ENCODE data around the gene ATAD5. TPM values are rescaled to one million over a fixed set of nuclear protein-coding genes. Genes with fewer than 3 reads are reported as not detected.

The ATAD5 gene
- total RNA-seq, 4 donors from 2014 or later = 0.75 to 2.7 (median 1.2) TPM

- intact Hi-C loops (cut with DNase I; ENCODE audit: low total_unique reads) (no loop called here), in situ Hi-C loops (cut with MboI; ENCODE audit: low pct_ligation_motif_present in 1 of 4, low pct_unique_long_range_greater_than_20kb in 1 of 4, low sequenced_read_pairs in 3 of 4) (loop anchor here in 1 of 4 donors (25.0 kb wide), 1 partner anchor 298 kb away; no protein-coding TSS in a partner anchor)
- Histone ChIP-seq H3K27me3 (no peaks in the 10 kb centered on the region), H3K27ac (no peak overlapping the region), H3K4me3 (no peak overlapping the region), H3K36me3 (no peaks in the 10 kb centered on the region), H3K4me1 (no peaks in the 10 kb centered on the region), H3K9me3 (no peaks in the 10 kb centered on the region)
- no peak for DNase-seq
- TF ChIP-seq EP300 (IDR thresholded peaks at IDR 0.05; ENCODE audit: low read depth) = no peak
- TF ChIP-seq POLR2A (IDR thresholded peaks at IDR 0.05) = no peak
- TF ChIP-seq, protein P1, sequence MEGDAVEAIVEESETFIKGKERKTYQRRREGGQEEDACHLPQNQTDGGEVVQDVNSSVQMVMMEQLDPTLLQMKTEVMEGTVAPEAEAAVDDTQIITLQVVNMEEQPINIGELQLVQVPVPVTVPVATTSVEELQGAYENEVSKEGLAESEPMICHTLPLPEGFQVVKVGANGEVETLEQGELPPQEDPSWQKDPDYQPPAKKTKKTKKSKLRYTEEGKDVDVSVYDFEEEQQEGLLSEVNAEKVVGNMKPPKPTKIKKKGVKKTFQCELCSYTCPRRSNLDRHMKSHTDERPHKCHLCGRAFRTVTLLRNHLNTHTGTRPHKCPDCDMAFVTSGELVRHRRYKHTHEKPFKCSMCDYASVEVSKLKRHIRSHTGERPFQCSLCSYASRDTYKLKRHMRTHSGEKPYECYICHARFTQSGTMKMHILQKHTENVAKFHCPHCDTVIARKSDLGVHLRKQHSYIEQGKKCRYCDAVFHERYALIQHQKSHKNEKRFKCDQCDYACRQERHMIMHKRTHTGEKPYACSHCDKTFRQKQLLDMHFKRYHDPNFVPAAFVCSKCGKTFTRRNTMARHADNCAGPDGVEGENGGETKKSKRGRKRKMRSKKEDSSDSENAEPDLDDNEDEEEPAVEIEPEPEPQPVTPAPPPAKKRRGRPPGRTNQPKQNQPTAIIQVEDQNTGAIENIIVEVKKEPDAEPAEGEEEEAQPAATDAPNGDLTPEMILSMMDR (IDR thresholded peaks at IDR 0.05) = no peak
- TF ChIP-seq POLR2AphosphoS5 (IDR thresholded peaks at IDR 0.05) = no peak
Measured at GRCh38 chr17:30913955-30914354, 82.2 kb downstream of the ATAD5 start.

- Histone ChIP-seq H3K27ac (no peak overlapping the region), H3K27me3 (peaks cover 11% of the 10 kb centered on the region), H3K36me3 (no peaks in the 10 kb centered on the region), H3K9me3 (no peaks in the 10 kb centered on the region), H3K4me3 (no peak overlapping the region), H3K4me1 (no peaks in the 10 kb centered on the region)
- intact Hi-C loops (cut with DNase I; ENCODE audit: low total_unique reads) = no loop called here
- in situ Hi-C loops (cut with MboI; ENCODE audit: low pct_ligation_motif_present in 1 of 4, low pct_unique_long_range_greater_than_20kb in 1 of 4, low sequenced_read_pairs in 3 of 4) = loop anchor here in 1 of 4 donors (25.0 kb wide), 1 partner anchor 296 kb away; no protein-coding TSS in a partner anchor
- DNase-seq = no peak
- no peak for TF ChIP-seq EP300 (IDR thresholded peaks at IDR 0.05; ENCODE audit: low read depth)
- TF ChIP-seq POLR2A (IDR thresholded peaks at IDR 0.05) = no peak
- TF ChIP-seq POLR2AphosphoS5 (IDR thresholded peaks at IDR 0.05) = no peak
- TF ChIP-seq, protein P1 (IDR thresholded peaks at IDR 0.05) = no peak
- WGBS, 2 donors (ENCODE audit: low coverage in 1 of 2) = 62 to 67% methylated on average over 5 of the region's 5 CpGs
Measured at GRCh38 chr17:30915833-30916611, 84.3 kb downstream of the ATAD5 start.

DNA sequence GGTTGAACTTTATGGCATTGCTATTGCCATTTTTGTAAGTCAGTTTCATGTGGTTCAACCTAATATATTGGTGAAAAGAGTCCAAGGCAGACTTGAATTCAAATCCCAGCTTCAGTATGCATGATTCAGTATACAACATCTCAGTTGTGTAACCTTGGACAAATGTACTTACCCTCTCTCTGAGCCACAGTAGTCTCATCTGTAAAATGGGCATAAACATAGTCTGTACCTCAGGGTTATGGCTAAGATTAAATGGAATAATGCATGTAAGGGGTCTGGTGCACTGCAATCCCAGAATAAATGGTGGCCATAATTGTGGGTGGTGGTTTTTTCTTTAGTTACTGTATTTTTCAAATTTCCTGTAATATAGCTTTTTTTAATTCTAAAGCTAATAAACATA, 85.3 kb downstream of the ATAD5 start:
- Histone ChIP-seq H3K27me3 (peaks cover 21% of the 10 kb centered on the region), H3K9me3 (no peaks in the 10 kb centered on the region), H3K4me3 (no peak overlapping the region), H3K36me3 (no peaks in the 10 kb centered on the region), H3K4me1 (peaks cover 0 to 8% (median 4%) of the 10 kb centered on the region in 4 donors), H3K27ac (no peak overlapping the region)
- intact Hi-C loops (cut with DNase I; ENCODE audit: low total_unique reads) = no loop called here
- in situ Hi-C loops (cut with MboI; ENCODE audit: low pct_ligation_motif_present in 1 of 4, low pct_unique_long_range_greater_than_20kb in 1 of 4, low sequenced_read_pairs in 3 of 4) = loop anchor here in 1 of 4 donors (25.0 kb wide), 1 partner anchor 295 kb away; no protein-coding TSS in a partner anchor
- no peak for TF ChIP-seq EP300 (IDR thresholded peaks at IDR 0.05; ENCODE audit: low read depth)
- TF ChIP-seq POLR2AphosphoS5 (IDR thresholded peaks at IDR 0.05) = no peak
- TF ChIP-seq, protein P1 (IDR thresholded peaks at IDR 0.05) = no peak
- TF ChIP-seq POLR2A (IDR thresholded peaks at IDR 0.05) = no peak
- DNase-seq = no peak

DNA sequence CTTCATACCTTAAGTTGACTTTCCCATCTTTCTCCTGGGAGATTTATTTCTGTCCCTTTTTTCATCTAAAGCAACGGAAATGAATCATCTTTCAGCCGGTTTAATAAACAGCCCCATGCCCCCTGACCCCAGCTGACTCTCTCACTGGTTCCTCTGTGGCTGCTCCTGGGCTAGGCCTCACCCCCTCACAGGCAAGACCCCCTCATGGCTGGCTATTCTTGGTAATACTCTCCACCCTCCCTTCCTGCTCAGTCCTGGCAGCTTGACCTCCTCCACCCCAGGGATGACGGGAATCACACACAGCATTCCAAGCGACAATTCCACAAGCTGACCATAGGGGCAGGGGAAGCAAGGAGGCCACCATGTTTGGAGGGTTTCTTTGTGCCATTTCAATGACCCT, 88.5 kb downstream of the ATAD5 start:
- intact Hi-C loops (cut with DNase I; ENCODE audit: low total_unique reads) = loop anchor here (10.0 kb wide), 1 partner anchor 1745 kb away; no protein-coding TSS in a partner anchor
- Histone ChIP-seq H3K27ac (no peak overlapping the region), H3K27me3 (peaks cover 51% of the 10 kb centered on the region), H3K9me3 (no peaks in the 10 kb centered on the region), H3K4me3 (no peak overlapping the region), H3K36me3 (no peaks in the 10 kb centered on the region), H3K4me1 (peaks cover 0 to 17% (median 13%) of the 10 kb centered on the region in 4 donors)
- DNase-seq = no peak
- in situ Hi-C loops (cut with MboI; ENCODE audit: low pct_ligation_motif_present in 1 of 4, low pct_unique_long_range_greater_than_20kb in 1 of 4, low sequenced_read_pairs in 3 of 4) = loop anchor here in 1 of 4 donors (25.0 kb wide), 1 partner anchor 292 kb away; no protein-coding TSS in a partner anchor
- TF ChIP-seq POLR2A (IDR thresholded peaks at IDR 0.05) = no peak
- TF ChIP-seq, protein P1 (IDR thresholded peaks at IDR 0.05) = no peak
- no peak for TF ChIP-seq POLR2AphosphoS5 (IDR thresholded peaks at IDR 0.05)
- WGBS, 2 donors (ENCODE audit: low coverage in 1 of 2) = 65 to 80% methylated on average over 1 to 4 of the region's 4 CpGs
